Measurements from ENCODE around the gene HOXB3.

GRCh38 chr17:48629411-48629759 lies 39.3 kb upstream of the HOXB3 start:
- TF ChIP-seq CTCF (optimal IDR thresholded peaks at IDR 0.05 in 1 of 3, IDR thresholded peaks at IDR 0.05 in 1 of 3, conservative IDR thresholded peaks at IDR 0.05 in 1 of 3; ENCODE audit: extremely low read depth in 1 of 3, insufficient read depth in 2 of 3, low read length in 3 of 3), result no peak
- peak; percentile 11 for TF ChIP-seq EZH2 (IDR thresholded peaks at IDR 0.05; ENCODE audit: low read length)
